NCI-H446 (cell line): ENCODE data around the gene PQBP1.

Source experiments
- DNase-seq, 2 experiments: peaks; one replicate each; lab custom pipeline; 2025; lab: John Stamatoyannopoulos, UW

PQBP1 gene

DNA sequence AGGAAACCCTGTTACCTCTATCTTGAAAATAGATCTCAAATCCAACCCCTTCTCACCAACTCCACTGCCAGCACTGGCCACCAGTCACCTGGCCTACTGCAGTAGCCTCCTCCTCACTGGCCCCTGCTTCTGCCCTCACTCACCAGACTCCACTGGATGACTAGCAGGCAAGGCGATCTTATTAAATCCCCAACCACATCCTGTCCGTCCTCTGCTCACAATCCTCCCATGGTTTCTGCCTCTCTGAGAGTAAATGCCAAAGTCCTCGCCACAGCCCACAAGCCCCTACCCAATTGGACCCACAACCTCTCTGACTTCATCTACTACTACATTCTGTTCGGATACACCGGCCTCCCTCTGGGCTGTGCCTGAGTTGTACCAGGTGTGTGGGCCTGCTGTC is 26.5 kb downstream of the PQBP1 start:
- DNase-seq: no peak

DNA sequence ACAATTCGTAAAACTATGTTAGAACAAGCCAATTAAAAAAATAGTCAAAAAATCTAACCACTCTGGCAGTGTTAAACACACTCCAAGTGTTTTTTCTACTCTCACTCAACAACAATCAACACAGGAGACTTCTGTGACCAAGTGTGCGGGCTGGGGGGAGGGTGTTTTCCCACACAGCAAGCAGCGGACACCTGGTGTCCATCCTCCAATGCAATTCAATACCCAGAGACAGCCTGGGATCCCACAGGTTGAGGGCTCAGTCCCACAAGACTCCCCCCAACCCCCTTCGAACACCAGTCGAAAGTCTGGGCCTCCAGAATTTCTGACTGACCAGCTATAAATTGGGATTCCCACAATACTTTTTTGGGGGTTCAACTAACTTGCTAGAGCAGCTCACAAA is 29.4 kb downstream of the PQBP1 start:
- no peak for DNase-seq

DNA sequence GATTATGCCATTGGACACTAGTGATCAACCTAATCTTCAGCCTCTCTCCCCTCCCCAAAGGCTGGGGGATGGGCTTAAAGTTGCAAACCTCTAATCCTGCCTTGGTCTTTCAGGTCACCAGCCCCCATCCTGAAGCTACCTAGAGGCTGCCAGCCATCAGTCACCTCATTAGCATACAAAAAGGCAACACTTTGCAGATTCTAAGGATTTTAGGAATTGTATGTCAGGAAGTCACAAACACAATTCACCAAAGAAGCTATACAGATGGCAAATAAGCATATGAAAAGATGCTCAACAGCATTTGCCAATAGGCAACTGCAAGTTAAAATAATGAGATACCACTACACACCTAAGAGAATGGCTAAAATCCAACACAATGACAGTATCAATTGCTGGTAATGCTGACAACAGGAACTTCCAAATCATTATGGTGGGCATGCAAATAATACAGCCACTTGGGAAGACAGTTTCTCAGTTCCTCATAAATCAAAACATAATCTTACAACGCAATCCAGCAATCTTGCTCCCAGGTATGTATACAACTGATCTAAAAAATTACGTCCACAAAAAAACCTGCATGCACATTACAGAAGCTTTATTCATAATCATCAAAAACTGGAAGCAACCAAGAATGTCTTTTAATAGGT is 30.1 kb downstream of the PQBP1 start:
- no peak for DNase-seq

DNA sequence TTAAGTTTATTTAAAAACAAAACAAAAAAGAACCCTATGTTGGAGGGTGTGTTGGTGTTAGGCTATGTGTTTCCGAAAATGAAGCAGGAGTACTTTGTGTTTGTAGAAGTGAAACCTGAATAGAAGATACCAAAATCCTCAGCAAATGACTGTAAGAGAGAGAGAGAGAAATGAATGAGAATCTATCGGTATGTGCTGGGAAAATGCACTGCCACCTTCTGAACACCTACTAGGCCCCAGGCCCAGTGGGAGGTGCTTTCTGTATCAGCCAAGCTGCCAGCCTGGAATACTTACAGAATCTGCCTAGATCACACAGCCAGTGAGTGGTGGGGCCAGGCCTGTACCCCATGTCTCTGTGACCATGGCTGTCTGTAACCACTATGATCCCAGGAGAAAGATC is 36.0 kb downstream of the PQBP1 start:
- no peak for DNase-seq

DNA sequence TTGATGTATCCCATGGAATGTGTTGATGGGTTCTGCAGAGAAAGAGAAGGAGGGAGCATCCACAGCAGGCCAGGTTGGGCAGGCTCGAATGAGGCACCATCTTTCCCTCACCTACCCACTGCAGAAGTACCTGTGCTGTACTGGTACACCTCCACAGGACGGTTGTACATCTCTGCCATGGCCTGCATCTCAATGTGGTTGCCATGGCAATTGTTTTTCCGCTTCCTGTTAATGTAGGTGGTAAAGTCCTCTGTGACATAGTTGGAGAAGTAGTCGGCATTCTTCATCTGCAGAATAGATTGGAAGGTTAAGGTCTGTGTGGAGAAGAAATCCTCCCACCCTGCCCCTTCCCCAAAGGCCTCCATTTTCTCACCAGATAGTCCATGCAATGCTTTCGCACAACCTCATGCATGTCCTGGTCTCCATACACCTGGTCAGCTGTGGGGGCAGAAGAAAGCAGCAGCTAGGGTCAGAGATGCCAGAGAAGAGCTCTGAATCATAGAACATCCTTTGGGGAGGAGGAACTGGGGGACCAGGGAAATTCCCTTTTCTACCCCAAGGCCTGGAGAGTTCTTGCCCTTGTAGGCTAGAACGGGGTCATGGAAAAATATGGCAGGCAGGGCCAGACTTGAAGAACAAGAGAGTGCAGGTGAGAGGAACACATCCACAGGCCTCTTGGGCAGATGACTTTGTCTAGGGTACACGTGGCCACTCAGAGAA is 37.0 kb downstream of the PQBP1 start:
- DNase-seq: no peak

DNA sequence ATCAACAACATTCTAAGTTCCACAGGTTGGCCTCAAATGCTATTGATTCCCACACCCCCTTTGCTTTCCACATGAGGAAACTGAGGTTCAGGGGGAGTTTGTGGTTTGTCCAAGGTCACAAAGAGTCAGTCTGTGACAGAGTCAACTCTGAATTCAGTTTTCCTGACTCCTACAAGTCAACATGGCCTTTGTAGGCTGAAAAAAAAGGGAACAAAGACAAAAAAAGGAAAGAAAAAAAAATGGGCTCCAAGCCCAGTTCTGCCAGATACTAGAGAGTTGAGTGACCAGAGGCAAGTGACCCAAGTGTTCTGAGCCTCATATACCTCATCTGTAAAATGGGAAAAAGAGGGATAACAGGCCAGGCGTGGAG is 37.6 kb downstream of the PQBP1 start:
- DNase-seq: no peak

DNA sequence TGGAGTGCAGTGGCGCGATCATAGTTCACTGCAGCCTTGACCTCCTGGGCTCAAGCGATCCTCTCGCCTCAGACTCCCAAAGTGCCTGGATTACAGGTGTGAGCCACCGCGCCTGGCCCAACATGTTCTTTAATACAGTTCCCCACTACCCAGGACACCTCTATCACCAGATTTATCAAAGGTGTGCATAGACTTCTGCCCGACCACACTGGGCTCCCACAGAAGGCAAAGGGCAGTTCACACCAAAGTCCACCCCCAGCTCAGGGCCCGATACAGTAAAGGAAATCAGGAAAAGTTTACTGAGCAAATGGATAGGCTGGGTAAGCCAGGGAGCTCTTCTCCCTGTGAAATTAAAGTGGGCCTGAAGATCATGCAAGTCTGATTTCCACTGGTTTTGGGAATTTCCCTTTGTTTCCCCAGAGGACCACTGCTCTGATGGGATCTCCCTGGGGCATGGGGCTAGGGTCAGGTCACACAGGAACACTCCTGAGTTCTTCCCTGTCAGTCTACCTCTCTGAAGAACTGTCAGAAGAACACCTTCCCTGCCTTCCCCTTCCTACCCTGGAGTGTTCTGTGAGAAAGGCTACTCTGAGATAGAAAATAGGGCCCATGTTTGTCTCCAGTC is 38.8 kb downstream of the PQBP1 start:
- DNase-seq: no peak

DNA sequence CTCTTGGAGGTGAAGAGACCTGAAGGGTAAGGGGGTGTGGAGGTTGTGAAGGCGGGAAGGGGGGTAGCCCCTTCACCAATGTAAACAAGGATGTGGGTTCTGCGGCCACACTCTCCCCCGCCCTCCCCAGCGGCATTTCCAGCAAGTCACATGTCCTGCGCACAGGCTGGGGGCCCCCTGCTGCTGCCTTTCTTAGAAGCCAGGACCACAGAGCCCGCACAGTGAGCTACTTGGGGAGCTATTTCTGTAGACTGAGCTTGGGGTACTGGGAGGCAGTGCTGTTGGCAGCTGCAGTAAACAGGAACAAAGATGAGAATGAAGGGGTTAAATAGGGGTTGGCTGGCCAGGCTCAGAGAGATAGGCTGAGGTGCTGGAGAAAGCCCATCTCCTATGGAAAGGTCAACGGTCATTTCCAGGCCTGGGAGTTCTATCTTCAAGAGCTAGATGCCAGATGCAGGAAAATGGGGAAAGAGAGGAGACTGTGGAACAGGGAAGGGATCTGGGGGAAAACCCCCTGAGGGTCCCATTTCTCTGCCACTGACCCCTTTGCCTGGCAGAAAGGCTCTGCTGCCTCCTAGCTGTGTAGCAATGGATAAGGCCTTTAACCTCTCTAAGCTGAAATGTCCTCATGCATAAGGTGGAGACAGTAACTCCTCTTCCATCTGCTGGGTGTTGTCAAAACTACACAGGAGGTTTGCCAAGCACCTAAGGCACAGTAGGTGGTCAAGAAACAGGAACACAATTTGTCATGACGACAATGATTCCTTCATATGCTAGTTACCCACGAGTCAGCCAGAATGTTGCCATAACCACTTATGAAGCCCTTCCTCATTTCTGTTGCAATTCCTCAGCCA is 39.6 kb downstream of the PQBP1 start:
- DNase-seq: no peak

DNA sequence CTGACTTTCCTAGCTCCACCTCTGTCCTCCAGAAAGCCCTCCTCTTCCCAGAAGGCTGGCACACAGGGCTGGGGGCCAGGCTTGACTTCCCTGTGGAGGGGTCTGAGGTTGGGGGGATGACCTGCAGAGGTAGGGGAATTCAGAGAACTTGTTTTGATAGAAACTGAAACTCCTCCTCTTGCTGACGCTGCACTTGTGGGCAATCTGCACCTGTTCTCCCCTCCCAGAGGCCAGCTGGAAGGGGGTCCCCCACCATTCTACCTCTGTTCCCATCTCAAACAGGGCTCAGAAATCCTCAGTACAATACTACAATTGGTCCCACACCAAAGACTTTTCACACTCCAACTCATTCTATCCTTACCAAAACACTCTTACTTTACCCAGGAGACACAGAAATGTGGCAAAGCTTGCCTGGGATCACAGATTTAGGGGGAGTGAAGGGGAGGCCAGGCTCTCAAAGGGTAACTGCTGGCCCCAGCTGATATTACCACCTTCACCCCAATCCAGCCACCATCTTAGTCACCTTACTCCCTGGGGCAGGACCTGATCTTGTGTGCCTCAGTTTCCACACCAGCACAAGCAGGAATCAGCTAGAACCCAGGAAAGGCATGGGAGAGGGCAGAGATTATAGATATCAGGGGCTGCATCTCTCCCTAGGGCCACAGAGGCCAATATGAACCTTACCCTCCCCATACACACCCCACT is 41.1 kb downstream of the PQBP1 start:
- DNase-seq: no peak

DNA sequence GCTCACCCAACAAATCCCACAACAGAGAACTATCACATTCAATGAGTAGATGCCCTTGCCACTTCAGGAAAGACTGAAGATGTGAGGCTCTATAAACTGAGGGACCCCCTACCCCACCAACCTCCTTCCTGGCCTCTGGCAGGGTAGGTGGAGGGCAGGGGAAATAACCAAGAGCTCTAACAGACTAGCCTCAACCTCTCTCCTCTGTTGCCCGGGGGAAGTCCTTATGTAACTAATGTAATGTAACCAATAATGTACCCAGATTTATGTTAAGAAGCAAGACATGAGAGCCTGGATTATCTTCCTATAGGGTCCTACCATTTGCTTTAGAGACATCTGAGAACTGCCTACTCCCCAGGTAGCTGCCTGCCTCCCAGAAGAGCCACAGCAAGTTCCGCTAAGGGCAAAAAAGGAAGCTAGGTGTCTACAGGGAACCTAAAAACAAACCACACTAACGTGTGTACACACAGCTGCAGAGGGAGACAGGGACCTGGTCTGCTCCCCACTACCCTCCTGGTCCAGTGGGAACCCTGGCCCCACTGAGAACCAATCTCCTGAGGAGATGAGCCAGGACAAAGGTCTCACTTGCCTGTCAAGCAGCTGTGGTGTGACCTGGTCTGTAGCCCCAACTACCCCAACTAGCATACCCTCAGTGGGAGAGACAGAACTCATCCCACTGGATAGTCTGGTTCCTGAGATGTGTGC is 41.9 kb downstream of the PQBP1 start:
- no peak for DNase-seq

DNA sequence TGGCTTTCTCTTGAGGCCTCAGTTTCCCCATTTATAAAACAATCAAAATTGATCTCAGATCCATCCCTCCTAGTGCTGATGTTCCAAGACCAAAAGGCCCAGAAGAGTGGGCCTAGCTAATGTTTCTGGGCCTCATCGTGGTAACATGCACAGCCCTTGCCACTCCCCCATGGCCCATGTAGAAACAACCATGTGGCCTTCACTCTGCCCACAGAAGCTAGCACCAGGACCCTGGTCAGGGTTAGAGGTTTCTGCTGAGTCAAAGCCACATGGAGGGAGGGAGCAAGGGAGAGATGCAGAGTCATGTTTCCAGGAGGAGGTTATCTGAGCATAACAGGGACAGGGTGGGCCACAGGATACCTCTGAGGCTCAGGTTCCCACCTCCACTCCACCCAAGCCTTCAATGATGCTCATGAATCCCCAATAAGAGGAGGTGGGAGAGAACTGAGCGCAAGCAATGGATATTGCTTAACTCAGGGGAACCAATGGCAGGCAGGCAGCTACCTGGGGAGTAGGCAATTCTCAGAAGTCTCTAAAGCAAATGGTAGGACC is 42.8 kb downstream of the PQBP1 start:
- no peak for DNase-seq

DNA sequence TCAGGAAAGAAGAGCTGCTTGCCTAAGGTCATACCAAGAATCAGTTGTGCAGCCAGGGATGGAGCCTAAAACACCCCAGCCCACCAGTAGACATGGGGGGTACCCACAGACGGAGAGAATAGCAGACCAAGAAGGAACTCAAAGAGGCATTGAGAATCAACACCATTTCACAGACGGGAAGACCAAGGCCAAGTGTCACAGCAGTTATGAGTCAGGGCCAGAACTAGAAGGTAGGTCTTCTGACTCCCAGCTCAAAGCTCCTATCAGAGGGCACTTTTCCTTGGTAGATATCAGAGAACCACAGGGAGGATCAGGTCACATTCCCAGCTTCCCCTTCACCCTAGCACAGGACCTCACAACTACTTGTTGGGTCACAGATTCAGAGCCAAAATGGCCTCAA is 45.2 kb downstream of the PQBP1 start:
- DNase-seq: no peak

DNA sequence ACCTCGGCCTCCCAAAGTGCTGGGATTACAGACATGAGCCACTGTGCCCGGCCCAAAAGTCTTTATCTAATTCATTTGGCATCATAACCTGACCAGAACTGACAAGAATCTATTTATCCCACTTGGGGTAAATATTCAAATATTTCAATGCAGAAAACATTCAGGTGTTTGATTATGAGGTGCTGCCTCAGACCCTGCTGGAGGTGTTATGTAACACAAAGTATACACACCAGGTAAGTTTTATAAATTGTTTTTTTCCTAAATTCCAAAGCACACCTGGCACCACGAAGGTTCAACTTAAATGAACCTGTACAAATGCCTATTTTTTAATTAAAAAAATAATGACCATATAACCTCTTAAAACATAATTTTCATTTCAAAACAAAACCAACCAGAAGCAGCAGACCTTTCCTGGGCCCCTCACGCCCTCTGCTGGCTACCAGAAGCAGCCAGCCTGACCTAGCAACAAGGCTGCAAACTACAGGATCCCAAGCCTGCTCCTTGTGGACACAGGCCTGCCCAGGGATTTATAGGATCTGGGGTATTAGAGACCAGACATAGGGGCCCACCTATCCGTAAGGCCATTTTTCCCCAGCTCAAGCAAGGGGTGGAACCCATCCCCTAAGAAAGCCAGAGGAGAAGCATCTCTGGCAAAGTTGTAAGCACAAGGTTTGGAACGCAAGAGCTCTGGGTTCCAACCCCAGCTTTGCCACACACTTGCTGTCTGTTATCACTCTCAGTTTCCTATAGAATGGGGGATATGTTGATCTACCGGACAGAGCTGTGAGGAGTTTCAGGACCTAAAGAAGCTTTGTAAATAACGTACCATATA is 48.0 kb downstream of the PQBP1 start:
- peak in 1 of 2 experiments; percentile 10 for DNase-seq

DNA sequence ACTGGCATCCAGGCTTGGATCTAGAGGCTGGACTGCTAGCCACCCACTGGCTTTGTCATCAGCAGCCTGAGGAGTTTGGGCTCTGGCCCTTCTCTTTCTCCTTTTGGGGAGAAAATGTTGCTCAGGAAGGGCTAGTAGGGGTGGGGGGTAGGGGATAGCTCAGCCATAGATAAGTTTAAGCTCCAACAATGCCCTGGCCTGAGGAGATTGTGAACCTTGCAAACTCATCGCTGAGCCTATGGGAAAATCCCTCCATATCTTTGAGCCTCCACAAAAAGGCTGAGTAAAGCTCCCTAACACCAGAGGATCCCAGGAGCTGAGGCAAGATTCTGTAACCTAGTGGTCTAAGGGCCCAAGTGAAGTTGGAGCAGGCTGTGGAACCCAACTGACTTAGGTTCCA is 50.9 kb downstream of the PQBP1 start:
- no peak for DNase-seq
